Astrocyte (in vitro differentiated cells and primary cell): ENCODE measurements around the gene SPOPL.

Experiments
- EZH2 ChIP-seq: IDR thresholded peaks from 2 replicates; pipeline ENCODE4 v1.6.1; 2012; ENCODE audit warnings: mild to moderate bottlenecking, low read length, inconsistent platforms; ENCODE audit not compliant: insufficient read depth
- TF ChIP-seq, protein P1 (sequence below): IDR thresholded peaks from 2 replicates; pipeline ENCODE4 v1.5.1; 2011; ENCODE audit warnings: low read depth, mild to moderate bottlenecking, inconsistent platforms, low read length, moderate library complexity; ENCODE audit not compliant: insufficient read depth

DNA sequence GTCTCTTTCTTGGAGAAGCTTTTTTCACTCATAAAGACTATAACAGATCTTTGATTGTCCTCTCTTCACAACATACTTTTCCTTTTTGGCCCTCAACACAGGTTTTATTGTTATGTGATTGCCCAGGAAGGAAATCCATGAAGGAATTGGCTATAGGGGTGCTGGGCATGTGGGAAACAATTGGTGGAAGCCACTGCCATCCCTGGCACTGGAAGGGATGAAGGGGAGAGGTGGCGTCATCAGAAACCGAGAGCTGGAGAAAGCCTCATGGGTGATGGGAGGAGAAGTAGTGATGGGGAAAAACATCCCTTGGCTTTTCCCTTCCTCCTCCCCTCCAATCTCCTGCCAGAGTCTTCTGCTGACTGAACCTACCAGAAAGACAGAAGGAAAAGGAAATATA is 106.2 kb downstream of the SPOPL start:
- TF ChIP-seq, protein P1, sequence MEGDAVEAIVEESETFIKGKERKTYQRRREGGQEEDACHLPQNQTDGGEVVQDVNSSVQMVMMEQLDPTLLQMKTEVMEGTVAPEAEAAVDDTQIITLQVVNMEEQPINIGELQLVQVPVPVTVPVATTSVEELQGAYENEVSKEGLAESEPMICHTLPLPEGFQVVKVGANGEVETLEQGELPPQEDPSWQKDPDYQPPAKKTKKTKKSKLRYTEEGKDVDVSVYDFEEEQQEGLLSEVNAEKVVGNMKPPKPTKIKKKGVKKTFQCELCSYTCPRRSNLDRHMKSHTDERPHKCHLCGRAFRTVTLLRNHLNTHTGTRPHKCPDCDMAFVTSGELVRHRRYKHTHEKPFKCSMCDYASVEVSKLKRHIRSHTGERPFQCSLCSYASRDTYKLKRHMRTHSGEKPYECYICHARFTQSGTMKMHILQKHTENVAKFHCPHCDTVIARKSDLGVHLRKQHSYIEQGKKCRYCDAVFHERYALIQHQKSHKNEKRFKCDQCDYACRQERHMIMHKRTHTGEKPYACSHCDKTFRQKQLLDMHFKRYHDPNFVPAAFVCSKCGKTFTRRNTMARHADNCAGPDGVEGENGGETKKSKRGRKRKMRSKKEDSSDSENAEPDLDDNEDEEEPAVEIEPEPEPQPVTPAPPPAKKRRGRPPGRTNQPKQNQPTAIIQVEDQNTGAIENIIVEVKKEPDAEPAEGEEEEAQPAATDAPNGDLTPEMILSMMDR: no peak
- TF ChIP-seq EZH2: no peak
